Osteoblast (primary cell): ENCODE measurements around the gene CDH4. TPM values are rescaled to one million over a fixed set of nuclear protein-coding genes. Genes with fewer than 3 reads are reported as not detected.

ENCODE experiments used
- DNase-seq: peaks from one replicate; pipeline ENCODE4 v3.0.0; 2011; ENCODE audit warnings: low spot score, mixed read lengths; ENCODE audit not compliant: insufficient read length; ENCODE audit errors: missing footprints
- H2AFZ ChIP-seq: 2 replicates; pipeline ENCODE4 v1.6.0; 2011; ENCODE audit warnings: mild to moderate bottlenecking, low read length
- H3K27ac ChIP-seq: 2 replicates; pipeline ENCODE4 v1.5.1; 2011; ENCODE audit warnings: mild to moderate bottlenecking, low read depth, low read length, moderate library complexity
- H3K27me3 ChIP-seq: 2 replicates; pipeline ENCODE4 v1.6.0; 2012; ENCODE audit warnings: mild to moderate bottlenecking, control low read depth, inconsistent platforms, low read length, moderate library complexity; ENCODE audit not compliant: insufficient read depth
- H3K36me3 ChIP-seq: 2 replicates; pipeline ENCODE4 v1.5.1; 2011; ENCODE audit warnings: mild to moderate bottlenecking, low read length, control low read depth, moderate library complexity; ENCODE audit not compliant: insufficient read depth
- H3K4me1 ChIP-seq: 2 replicates; pipeline ENCODE4 v1.5.1; 2011; ENCODE audit warnings: mild to moderate bottlenecking, low read length, control low read depth, moderate library complexity; ENCODE audit not compliant: insufficient read depth
- H3K4me2 ChIP-seq: 2 replicates; pipeline ENCODE4 v1.6.0; 2011; ENCODE audit warnings: mild to moderate bottlenecking, low read length; ENCODE audit not compliant: insufficient read depth
- H3K4me3 ChIP-seq: fragments of 200-600 bp; sonication (generic); 3 replicates; pipeline ENCODE4 v1.5.1; 2012; ENCODE audit warnings: mild to moderate bottlenecking, low read length, inconsistent platforms; ENCODE audit not compliant: insufficient read depth
- H3K79me2 ChIP-seq: 2 replicates; pipeline ENCODE4 v1.6.0; 2012; ENCODE audit warnings: mild to moderate bottlenecking, low read length, control low read depth, inconsistent platforms; ENCODE audit not compliant: insufficient read depth
- H3K9me3 ChIP-seq: 2 replicates; pipeline ENCODE4 v1.5.1; 2011; ENCODE audit warnings: low read depth, low read length, control low read depth
- H4K20me1 ChIP-seq: 2 replicates; pipeline ENCODE4 v1.6.0; 2012; ENCODE audit warnings: mild to moderate bottlenecking, low read length, control low read depth; ENCODE audit not compliant: insufficient read depth
- CTCF ChIP-seq: IDR thresholded peaks from 2 replicates; pipeline ENCODE4 v1.5.1; 2011; ENCODE audit warnings: mild to moderate bottlenecking, low read depth, low read length, moderate library complexity; ENCODE audit errors: extremely low read depth
- total RNA-seq: library from RNA; depleted of rRNA; stranded (reverse); fragments of >200 nt; gene quantifications from 2 replicates; pipeline ENCODE4 v1.2.3, GENCODE V29; 2012

Gene CDH4
- total RNA-seq, 1 donor = 1.1 TPM

DNA sequence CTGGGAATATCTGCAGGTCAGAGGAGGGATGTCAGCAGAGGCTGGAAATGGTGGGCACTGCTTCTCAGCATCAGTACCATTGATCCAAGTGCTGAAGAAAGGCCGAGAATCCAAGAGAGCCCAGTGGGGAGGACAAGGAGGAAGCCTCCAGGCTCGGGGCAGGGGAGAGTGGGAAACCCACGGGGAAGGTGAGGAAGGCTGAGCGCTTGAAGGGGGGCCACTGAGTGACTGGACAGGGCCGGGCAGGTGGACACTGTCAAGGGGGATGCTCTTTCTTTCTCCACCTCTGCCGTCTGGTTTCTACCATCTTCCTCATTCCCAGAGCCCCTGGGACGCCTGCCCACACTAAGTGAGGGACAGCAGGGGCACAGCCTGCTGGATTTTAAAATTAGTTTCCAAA, 335.0 kb downstream of the CDH4 start:
- no peaks in the 10 kb centered on the region for H3K36me3 ChIP-seq

DNA sequence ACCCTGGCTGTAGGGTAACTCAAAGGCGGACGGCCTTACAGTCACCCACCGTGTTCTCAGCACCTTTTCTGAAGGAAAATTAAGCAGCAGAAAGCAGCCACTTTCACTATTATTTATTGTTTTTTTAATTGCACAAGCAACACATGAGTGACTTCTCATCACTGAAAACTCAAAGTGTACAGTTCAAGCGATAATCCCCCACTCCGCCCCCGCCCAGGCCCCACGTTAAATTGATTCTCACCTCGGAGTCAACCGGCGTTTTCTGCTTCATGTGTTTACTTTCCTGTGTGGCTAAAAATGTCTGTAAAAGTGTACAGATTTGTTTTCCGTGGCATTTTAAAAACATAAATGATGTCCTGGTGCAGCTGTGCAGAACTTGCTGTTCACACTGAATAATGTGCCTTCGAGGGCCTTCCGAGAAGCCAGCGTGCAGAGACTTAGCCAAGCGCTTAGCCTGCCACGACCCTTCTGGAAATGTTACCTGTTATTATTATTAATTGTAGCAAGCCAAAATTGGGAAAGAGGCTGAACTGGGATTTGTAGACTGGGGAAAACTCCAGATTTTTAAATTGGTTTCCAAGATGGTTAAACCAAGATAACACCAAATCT, 335.7 kb downstream of the CDH4 start:
- no peak for TF ChIP-seq CTCF
- peak; percentile 37 for DNase-seq
- no peaks in the 10 kb centered on the region for H3K27me3 ChIP-seq
- no peak overlapping the region for H3K4me2 ChIP-seq
- H3K79me2 ChIP-seq = no peaks in the 10 kb centered on the region
- no peaks in the 10 kb centered on the region for H3K36me3 ChIP-seq
- H4K20me1 ChIP-seq = no peaks in the 10 kb centered on the region
- no peak overlapping the region for H3K27ac ChIP-seq
- no peak overlapping the region for H2AFZ ChIP-seq
- peaks cover 4% of the 10 kb centered on the region for H3K4me1 ChIP-seq
- no peaks in the 10 kb centered on the region for H3K9me3 ChIP-seq
- H3K4me3 ChIP-seq = no peak overlapping the region

More for the DNA sequence above, 335.0 kb downstream of the CDH4 start:
- Histone ChIP-seq H3K4me3 (no peak overlapping the region), H2AFZ (no peak overlapping the region), H3K4me2 (no peak overlapping the region), H3K79me2 (no peaks in the 10 kb centered on the region), H3K4me1 (peaks cover 4% of the 10 kb centered on the region), H3K9me3 (no peaks in the 10 kb centered on the region), H3K27me3 (no peaks in the 10 kb centered on the region), H4K20me1 (no peaks in the 10 kb centered on the region), H3K27ac (no peak overlapping the region)
- peak; percentile 32 for DNase-seq
- TF ChIP-seq CTCF = no peak

DNA sequence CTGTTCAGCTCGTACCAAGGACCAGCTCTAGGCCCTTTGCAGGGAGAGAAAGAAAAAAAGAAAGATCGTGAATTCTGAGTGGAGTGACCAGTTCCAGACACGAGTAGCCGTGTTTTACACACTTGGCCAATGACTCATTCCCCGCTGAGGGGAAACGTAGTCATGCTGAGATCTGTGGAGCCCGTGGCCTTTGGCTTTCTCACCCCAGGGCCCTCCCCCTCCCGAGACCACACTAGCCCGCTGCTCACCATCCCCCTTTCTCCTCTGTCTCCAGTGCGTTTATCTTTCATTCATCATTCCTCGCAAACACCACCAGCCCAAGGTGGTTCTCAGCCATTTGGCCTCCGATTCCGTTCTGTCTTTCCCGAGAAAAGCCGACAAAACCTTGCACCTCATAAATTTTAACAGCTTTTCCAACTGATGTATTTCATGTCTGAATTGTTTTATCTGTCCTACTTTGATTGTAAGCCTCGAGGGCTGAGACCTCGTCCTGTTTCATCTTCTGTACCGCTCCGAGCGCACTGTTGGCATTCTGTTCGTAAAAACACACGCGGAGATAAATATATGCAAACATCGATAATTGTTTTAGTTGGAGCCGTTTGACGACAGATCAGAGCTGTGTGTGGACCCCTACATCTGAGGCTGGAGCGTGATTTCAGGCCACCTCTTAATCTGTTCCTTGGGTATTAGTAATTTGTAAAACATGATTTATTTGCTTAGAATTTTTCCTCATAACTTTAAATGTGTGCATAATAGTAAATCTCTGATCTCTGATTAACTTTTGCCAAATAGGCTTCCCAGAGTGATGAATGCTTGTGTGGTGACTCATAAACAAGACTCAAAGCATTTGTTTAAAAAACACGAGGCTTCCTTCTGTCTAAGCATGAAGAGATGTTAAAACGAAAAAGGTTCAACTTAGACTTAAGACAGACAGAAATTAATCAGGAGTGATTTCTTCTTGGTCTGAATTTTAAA, 336.6 kb downstream of the CDH4 start:
- Histone ChIP-seq H2AFZ (no peak overlapping the region), H3K27ac (peak overlapping the region; percentile 30), H3K4me2 (peak overlapping the region; percentile 61)

More for the DNA sequence above, 336.6 kb downstream of the CDH4 start:
- DNase-seq = peak; percentile 92
- Histone ChIP-seq H3K4me1 (peaks cover 4% of the 10 kb centered on the region), H3K36me3 (no peaks in the 10 kb centered on the region), H4K20me1 (no peaks in the 10 kb centered on the region), H3K79me2 (no peaks in the 10 kb centered on the region), H3K4me3 (peak overlapping the region; percentile 46), H3K27me3 (no peaks in the 10 kb centered on the region), H3K9me3 (no peaks in the 10 kb centered on the region)
- no peak for TF ChIP-seq CTCF
